Nephron progenitor cell (in vitro differentiated cells): ENCODE measurements around the gene LRRC8E.

Experiments
- DNase-seq: peaks from one replicate; pipeline ENCODE4 v3.0.0; 2021
- H3K27ac Mint-ChIP-seq: 2 replicates; pipeline ENCODE4 v1.8.0; 2021; ENCODE audit warnings: mild to moderate bottlenecking, moderate library complexity, mixed read lengths
- H3K27me3 Mint-ChIP-seq: 2 replicates; pipeline ENCODE4 v1.8.0; 2021; ENCODE audit warnings: mild to moderate bottlenecking, low read depth, mixed read lengths; ENCODE audit not compliant: poor library complexity
- H3K36me3 Mint-ChIP-seq: 2 replicates; pipeline ENCODE4 v1.8.0; 2021; ENCODE audit warnings: low read depth, mixed read lengths
- H3K4me1 Mint-ChIP-seq: 2 replicates; pipeline ENCODE4 v1.8.0; 2021; ENCODE audit warnings: mixed read lengths
- H3K4me3 Mint-ChIP-seq: 2 replicates; pipeline ENCODE4 v1.8.0; 2021; ENCODE audit warnings: mild to moderate bottlenecking, moderate library complexity, mixed read lengths
- H3K9me3 Mint-ChIP-seq: 2 replicates; pipeline ENCODE4 v1.8.0; 2021; ENCODE audit warnings: mild to moderate bottlenecking, moderate library complexity, mixed read lengths
- TF ChIP-seq, protein P1 (sequence below): fragments of 200-600 bp; sonication (generic); IDR thresholded peaks from 2 replicates; pipeline ENCODE4 v1.5.0; 2021; ENCODE audit warnings: antibody characterized with exemption

Gene LRRC8E

DNA sequence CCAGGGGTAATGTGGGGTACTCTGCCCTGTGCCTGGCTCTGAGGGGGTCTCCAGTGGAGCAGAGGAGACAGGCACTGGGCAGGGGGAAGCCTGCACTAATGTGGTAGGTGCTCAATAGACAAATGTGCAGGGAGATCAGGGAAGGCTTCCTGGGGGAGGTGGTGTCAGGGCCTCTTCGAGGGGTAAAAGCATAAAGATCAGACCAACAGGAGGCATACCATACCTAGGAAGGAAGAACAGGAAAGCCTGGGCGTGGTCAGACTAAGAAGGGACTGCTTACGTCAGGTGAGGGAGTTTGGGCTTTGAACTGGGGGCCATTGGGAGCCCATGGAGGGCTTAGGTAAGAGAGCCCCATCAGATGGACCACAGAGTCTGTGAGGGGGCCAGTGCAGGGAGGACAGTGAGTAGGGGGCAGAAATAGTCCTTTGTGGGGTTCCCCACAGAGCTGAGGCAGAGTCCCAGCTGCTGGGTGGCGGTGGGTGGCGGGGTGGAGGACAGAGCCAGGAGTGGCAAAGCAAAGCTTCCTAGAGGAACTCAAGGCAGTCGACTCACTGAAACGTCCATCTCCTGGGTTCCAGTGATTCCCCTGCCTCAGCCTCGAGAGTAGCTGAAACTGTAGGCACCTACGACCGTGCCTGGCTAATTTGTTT lies 22.9 kb upstream of the LRRC8E start:
- no peaks in the 10 kb centered on the region for H3K9me3 Mint-ChIP-seq
- peaks cover 10% of the 10 kb centered on the region for H3K4me1 Mint-ChIP-seq
- H3K27me3 Mint-ChIP-seq: peaks cover 76% of the 10 kb centered on the region
- H3K4me3 Mint-ChIP-seq: no peak overlapping the region
- DNase-seq: no peak
- H3K36me3 Mint-ChIP-seq: no peaks in the 10 kb centered on the region
- H3K27ac Mint-ChIP-seq: no peak overlapping the region
- TF ChIP-seq, protein P1, sequence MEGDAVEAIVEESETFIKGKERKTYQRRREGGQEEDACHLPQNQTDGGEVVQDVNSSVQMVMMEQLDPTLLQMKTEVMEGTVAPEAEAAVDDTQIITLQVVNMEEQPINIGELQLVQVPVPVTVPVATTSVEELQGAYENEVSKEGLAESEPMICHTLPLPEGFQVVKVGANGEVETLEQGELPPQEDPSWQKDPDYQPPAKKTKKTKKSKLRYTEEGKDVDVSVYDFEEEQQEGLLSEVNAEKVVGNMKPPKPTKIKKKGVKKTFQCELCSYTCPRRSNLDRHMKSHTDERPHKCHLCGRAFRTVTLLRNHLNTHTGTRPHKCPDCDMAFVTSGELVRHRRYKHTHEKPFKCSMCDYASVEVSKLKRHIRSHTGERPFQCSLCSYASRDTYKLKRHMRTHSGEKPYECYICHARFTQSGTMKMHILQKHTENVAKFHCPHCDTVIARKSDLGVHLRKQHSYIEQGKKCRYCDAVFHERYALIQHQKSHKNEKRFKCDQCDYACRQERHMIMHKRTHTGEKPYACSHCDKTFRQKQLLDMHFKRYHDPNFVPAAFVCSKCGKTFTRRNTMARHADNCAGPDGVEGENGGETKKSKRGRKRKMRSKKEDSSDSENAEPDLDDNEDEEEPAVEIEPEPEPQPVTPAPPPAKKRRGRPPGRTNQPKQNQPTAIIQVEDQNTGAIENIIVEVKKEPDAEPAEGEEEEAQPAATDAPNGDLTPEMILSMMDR: no peak

DNA sequence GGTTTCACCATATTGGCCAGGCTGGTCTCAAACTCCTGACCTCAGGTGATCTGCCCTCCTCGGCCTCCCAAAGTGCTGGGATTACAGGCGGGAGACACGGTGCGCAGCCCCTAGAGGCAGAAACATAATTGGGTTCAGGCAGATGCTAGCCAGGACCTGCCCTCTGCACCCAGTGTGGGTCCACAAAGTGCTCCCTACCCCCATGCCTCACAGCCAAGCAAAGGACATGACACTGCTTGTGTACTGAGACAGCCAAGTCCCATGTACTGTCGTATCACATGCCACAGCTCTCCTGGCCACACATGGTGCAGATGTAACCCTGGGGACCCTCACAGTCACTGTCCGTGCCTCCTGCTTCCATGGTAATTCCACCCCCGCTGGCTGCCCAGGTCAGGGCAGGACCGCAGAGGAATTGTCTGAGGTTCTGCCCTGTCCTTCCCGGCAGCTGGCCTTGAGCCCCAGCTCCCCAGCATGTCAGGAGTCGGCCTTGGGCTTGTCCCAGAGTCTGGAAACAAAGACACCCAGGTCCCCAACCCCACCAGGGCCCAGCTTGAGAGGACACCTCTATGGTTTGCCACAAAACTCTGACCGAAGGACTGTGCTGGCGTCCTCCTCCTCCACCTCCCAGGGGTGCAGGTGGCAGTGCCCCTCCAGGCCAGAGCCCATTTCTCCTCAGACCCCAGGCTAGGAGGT lies 21.8 kb upstream of the LRRC8E start:
- Mint-ChIP-seq H3K4me1 (peaks cover 14% of the 10 kb centered on the region), H3K4me3 (no peak overlapping the region), H3K9me3 (no peaks in the 10 kb centered on the region), H3K36me3 (no peaks in the 10 kb centered on the region), H3K27me3 (peaks cover 68% of the 10 kb centered on the region), H3K27ac (no peak overlapping the region)
- TF ChIP-seq, protein P1: no peak
- no peak for DNase-seq

DNA sequence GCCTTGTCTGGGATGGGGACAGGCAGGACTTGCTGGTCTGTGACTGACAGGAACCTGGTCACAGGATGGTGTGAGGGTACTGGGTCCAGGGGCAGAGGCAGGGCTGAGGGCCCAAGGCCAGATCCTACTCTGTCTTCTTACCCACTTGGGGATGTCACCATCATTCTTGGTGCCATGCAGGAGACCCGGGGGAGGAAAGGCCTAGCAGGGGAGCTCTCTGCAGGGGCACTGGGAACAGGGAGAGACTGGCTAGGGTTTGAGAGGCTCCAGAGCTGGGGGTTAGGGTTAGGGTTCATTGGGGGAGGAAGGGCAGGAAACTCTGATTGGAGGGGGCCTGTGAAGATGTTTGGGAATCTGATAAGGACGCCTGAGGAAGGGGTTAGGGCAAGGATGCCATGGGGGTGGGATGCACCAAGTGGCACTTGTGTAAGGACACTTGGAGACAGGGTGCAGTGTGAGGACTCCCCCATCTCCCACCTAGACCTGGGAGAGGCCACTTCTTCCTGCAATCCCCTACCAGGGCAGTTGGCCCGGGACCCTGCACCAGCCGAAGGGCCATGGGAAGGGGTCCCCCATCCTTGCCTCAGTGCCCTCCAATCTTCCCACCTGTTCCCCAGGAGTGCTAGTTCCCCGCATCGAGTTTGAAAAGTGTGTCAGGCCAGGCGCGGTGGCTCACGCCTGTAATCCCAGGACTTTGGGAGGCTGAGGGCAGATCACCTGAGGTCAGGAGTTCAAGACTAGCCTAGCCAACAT lies 21.0 kb upstream of the LRRC8E start:
- Mint-ChIP-seq H3K36me3 (no peaks in the 10 kb centered on the region), H3K27ac (no peak overlapping the region), H3K4me1 (peaks cover 21% of the 10 kb centered on the region), H3K27me3 (peaks cover 68% of the 10 kb centered on the region), H3K4me3 (no peak overlapping the region), H3K9me3 (no peaks in the 10 kb centered on the region)
- no peak for DNase-seq
- TF ChIP-seq, protein P1: no peak

DNA sequence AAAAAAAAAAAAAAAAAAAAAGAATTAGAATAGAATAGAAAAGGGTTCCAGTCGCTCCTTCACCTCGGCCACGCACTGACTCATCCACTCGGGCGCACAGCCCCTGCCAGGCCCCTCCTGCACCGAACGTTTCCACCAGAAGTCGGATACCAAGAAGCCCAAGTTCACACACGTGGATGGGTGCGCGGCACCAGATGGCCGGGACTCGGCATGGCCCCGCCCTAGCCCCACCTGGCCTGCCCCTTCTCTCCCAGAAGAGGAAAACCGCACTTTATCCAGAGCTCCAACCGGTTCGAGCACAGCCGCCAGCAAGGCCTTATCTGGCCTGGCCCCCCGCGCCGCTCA lies 20.0 kb upstream of the LRRC8E start:
- Mint-ChIP-seq H3K36me3 (no peaks in the 10 kb centered on the region), H3K27ac (no peak overlapping the region), H3K27me3 (peaks cover 66% of the 10 kb centered on the region), H3K4me1 (peaks cover 22% of the 10 kb centered on the region), H3K4me3 (no peak overlapping the region), H3K9me3 (no peaks in the 10 kb centered on the region)
- no peak for DNase-seq
- TF ChIP-seq, protein P1: no peak

DNA sequence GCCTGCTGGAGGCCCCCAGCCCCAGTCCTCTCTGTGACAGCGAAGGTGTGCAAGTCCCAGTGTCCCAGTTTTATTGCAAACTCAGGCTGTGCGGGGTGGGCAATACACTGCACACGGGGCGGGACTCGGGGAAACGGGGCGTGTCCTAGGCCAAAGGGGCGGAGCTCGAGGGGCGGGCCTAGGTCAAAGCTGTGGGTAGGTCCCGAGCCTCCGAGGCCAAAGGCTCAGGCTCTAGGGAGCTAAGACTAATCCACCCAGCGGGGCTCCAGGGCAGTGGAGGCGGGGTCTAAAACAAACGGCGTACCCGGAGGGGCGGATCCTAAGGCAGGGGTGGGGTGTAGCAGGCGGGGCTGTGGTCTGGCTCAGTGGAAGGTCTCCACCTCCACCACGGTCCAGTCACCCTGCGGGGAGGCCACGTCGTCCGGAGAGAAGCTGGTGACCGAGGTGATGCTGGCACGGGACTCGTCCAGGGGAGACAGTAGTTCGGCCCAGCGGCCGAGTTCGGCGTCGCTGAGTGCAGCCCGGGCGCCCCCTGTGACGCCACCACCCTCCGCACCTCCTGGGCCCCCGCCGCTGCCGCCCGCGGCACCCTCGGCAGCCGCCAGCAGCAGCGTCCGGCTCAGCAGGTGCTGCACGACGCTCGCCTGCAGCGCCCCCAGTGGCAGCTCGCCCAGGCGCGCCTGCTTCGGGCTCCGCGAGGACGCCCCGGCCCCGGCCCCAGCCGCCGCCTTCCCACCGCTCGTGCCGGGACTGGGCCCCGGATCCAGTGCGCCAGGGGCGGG lies 19.4 kb upstream of the LRRC8E start:
- Mint-ChIP-seq H3K4me1 (peaks cover 22% of the 10 kb centered on the region), H3K27me3 (peaks cover 66% of the 10 kb centered on the region), H3K4me3 (peak overlapping the region; percentile 67), H3K9me3 (no peaks in the 10 kb centered on the region), H3K36me3 (no peaks in the 10 kb centered on the region), H3K27ac (no peak overlapping the region)
- TF ChIP-seq, protein P1: peak; percentile 49
- peak; percentile 87 for DNase-seq
